Smooth muscle cell (in vitro differentiated cells): Measurements from ENCODE around the gene PSME4. TPM values are rescaled to one million over a fixed set of nuclear protein-coding genes. Genes with fewer than 3 reads are reported as not detected.
"Not testable (repeated sequence)": the region's sequence is repeated elsewhere in the genome, so short reads cannot be mapped to it uniquely, and the experiment has no call there.

Experiments
- DNase-seq: peaks from one replicate; lab custom pipeline; 2025; ENCODE audit not compliant: unreplicated experiment; lab: John Stamatoyannopoulos, UW
- H2AFZ ChIP-seq: fragments of 200-600 bp; sonication (generic); 2 replicates; pipeline ENCODE4 v1.6.0; 2016; ENCODE audit warnings: antibody characterized with exemption, low read depth, mild to moderate bottlenecking
- H3F3A ChIP-seq: fragments of 200-600 bp; sonication (generic); 2 replicates; pipeline ENCODE4 v1.6.0; 2017; ENCODE audit warnings: antibody characterized with exemption, low read depth
- H3K27ac ChIP-seq: fragments of 200-600 bp; sonication (generic); 2 replicates; pipeline ENCODE4 v1.5.1; 2016; ENCODE audit warnings: low read depth, mild to moderate bottlenecking
- H3K27me3 ChIP-seq: fragments of 200-600 bp; sonication (generic); 2 replicates; pipeline ENCODE4 v1.6.1; 2016; ENCODE audit warnings: low read depth, mild to moderate bottlenecking
- H3K36me3 ChIP-seq: fragments of 200-600 bp; sonication (generic); 2 replicates; pipeline ENCODE4 v1.5.1; 2016; ENCODE audit warnings: low read depth
- H3K4me1 ChIP-seq: fragments of 200-600 bp; sonication (generic); 2 replicates; pipeline ENCODE4 v1.5.1; 2016; ENCODE audit warnings: low read depth
- H3K4me2 ChIP-seq: fragments of 200-600 bp; sonication (generic); 2 replicates; pipeline ENCODE4 v1.6.0; 2016; ENCODE audit warnings: mild to moderate bottlenecking
- H3K4me3 ChIP-seq: fragments of 200-600 bp; sonication (generic); 2 replicates; pipeline ENCODE4 v1.5.1; 2016; ENCODE audit warnings: mild to moderate bottlenecking
- H3K79me2 ChIP-seq: fragments of 200-600 bp; sonication (generic); 2 replicates; pipeline ENCODE4 v1.6.0; 2016; ENCODE audit warnings: low read depth, mild to moderate bottlenecking
- H3K9ac ChIP-seq: fragments of 200-600 bp; sonication (generic); 2 replicates; pipeline ENCODE4 v1.6.0; 2016; ENCODE audit warnings: low read depth
- H3K9me3 ChIP-seq: fragments of 200-600 bp; sonication (generic); replicated peaks from 2 replicates; pipeline ENCODE4 v1.5.1; 2016; ENCODE audit warnings: low read depth
- H4K20me1 ChIP-seq: fragments of 200-600 bp; sonication (generic); 2 replicates; pipeline ENCODE4 v1.6.0; 2016; ENCODE audit warnings: low read depth
- WGBS: methylation state at CpG from one replicate; pipeline ENCODE4 v1.1.7; 2016; ENCODE audit warnings: low lambda C conversion rate; 5-methylcytosine and 5-hydroxymethylcytosine counted together
- polyA plus RNA-seq: library from polyadenylated mRNA; unstranded; fragments of >200 nt; fragmentation: Nextera tagmentation; extraction: Ambion mirVana; gene quantifications from 2 replicates; pipeline ENCODE4 v1.2.1, GENCODE V29; 2016
- total RNA-seq: library from RNA; depleted of rRNA; stranded (reverse); fragments of >200 nt; gene quantifications from 2 replicates; pipeline ENCODE4 v1.2.3, GENCODE V29; 2014
- TF ChIP-seq, protein P1 (sequence below): fragments of 200-600 bp; sonication (generic); IDR thresholded peaks from 2 replicates; pipeline ENCODE4 v1.5.1; 2017; ENCODE audit warnings: borderline replicate concordance, mild to moderate bottlenecking, antibody characterized with exemption; ENCODE audit not compliant: insufficient read depth, poor library complexity, severe bottlenecking

PSME4 gene
- total and polyA plus RNA-seq, 2 experiments from 2014 or later: 11.3 to 65.2 TPM

DNA sequence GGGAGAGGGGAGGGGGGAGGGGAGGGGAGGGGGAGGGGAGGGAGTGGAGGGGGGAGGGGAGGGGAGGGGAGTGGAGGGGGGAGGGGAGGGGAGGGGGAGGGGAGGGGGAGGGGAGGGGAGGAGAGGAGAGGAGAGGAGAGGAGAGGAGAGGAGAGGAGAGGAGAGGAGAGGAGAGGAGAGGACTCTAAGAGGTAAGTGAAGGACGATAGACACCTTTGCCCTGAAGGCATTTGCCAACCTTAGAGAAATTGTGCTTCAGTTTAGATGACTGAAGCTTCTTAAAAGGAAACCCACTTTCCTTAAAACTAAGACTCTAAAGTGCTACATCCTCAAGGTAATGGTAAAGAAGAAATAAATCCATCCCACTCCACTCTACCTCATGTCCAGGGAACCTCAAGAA, 130.2 kb downstream of the PSME4 start:
- Histone ChIP-seq H3K27ac (no peak overlapping the region), H3K79me2 (no peaks in the 10 kb centered on the region), H3K4me1 (no peaks in the 10 kb centered on the region), H3K4me3 (no peak overlapping the region), H3K36me3 (no peaks in the 10 kb centered on the region), H3K4me2 (no peak overlapping the region), H3K27me3 (no peaks in the 10 kb centered on the region), H2AFZ (no peak overlapping the region), H4K20me1 (no peaks in the 10 kb centered on the region), H3K9ac (no peak overlapping the region), H3F3A (no peaks in the 10 kb centered on the region), H3K9me3 (no peaks in the 10 kb centered on the region)
- TF ChIP-seq, protein P1, sequence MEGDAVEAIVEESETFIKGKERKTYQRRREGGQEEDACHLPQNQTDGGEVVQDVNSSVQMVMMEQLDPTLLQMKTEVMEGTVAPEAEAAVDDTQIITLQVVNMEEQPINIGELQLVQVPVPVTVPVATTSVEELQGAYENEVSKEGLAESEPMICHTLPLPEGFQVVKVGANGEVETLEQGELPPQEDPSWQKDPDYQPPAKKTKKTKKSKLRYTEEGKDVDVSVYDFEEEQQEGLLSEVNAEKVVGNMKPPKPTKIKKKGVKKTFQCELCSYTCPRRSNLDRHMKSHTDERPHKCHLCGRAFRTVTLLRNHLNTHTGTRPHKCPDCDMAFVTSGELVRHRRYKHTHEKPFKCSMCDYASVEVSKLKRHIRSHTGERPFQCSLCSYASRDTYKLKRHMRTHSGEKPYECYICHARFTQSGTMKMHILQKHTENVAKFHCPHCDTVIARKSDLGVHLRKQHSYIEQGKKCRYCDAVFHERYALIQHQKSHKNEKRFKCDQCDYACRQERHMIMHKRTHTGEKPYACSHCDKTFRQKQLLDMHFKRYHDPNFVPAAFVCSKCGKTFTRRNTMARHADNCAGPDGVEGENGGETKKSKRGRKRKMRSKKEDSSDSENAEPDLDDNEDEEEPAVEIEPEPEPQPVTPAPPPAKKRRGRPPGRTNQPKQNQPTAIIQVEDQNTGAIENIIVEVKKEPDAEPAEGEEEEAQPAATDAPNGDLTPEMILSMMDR: no peak
- no CpG with 5 or more reads among the region's 1 CpG for WGBS
- no peak for DNase-seq

DNA sequence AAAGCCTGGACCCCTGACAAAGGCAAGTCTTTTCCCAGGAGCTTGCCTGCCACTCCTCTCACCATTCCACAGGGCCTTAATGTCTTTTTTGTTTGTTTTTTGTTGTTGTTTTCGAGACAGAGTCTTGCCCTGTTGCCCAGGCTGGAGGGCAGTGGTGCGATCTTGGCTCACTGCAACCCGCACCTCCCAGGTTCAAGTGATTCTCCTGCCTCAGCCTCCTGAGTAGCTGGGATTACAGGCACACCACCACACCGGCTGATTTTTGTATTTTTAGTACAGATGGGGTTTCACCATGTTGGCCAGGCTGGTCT, 140.9 kb downstream of the PSME4 start:
- H4K20me1 ChIP-seq, H3K9ac ChIP-seq, H3F3A ChIP-seq, DNase-seq, H3K4me3 ChIP-seq, H3K79me2 ChIP-seq, H3K4me1 ChIP-seq, H3K4me2 ChIP-seq, H2AFZ ChIP-seq, H3K27me3 ChIP-seq, H3K9me3 ChIP-seq, H3K36me3 ChIP-seq, H3K27ac ChIP-seq: not testable (repeated sequence)
- WGBS: 95% methylated on average over 4 of the region's 4 CpGs

DNA sequence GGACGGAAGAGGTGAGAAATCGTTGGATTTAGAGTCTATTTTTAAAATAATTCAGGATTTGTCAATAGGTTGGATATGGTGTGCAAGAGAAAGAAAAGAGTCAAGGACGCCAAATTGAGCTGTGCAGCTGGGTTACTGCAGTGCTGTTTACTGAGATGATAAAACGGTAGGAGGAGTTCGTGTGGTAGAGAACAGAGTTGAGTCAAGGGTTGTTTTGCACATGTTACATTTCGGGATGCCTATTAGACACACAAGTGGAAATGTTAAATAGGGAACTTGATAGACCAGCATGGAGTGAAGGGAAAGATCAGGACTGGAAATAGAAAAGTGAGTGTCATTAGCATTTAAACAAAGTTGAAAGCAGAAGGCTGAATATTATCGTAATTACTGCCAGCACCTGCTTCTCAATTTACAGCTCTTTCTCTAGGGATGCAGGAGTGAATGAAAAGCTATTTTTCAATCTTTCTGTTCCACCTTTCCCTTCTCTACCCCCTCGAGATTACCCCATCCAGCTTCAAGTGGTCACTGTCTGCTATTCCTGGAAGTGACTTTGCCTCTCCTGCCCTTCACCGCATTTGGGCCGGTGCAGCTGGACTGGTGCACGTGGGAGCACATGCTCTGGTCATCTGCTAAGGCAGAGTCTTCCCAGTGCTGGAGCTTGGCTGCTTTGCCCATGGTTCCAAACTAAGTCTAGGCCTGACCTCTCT, 141.4 kb downstream of the PSME4 start:
- H4K20me1 ChIP-seq: no peaks in the 10 kb centered on the region
- H3K9ac ChIP-seq: no peak overlapping the region
- 91% methylated on average over 11 of the region's 11 CpGs for WGBS
- H3F3A ChIP-seq: no peaks in the 10 kb centered on the region
- TF ChIP-seq, protein P1: no peak
- no peak overlapping the region for H3K4me2 ChIP-seq
- no peaks in the 10 kb centered on the region for H3K4me1 ChIP-seq
- no peaks in the 10 kb centered on the region for H3K27me3 ChIP-seq
- no peak overlapping the region for H3K27ac ChIP-seq
- no peak overlapping the region for H2AFZ ChIP-seq
- H3K36me3 ChIP-seq: no peaks in the 10 kb centered on the region
- H3K9me3 ChIP-seq: no peaks in the 10 kb centered on the region
- no peaks in the 10 kb centered on the region for H3K79me2 ChIP-seq
- DNase-seq: no peak
- no peak overlapping the region for H3K4me3 ChIP-seq

DNA sequence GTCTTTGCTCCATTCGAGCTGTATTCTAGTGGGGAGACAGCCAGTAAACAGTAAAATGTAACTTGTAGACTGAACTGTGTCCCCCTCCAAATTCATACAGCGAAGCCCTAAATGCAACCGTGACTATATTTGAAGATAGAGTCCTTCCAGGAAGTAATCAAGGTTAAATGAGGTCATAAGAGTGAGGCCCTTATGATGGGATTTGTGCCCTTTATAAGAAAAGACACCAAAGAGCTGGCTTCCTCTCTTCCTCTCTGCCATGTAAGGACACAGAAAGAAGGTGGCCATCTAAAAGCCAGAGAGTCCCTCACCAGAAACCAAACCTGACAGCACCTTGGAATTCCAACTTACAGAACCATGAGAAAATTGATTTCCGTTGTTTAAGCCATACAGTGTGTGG, 142.5 kb downstream of the PSME4 start:
- Histone ChIP-seq H3K36me3 (no peaks in the 10 kb centered on the region), H4K20me1 (no peaks in the 10 kb centered on the region), H3K9me3 (no peaks in the 10 kb centered on the region), H3K4me1 (no peaks in the 10 kb centered on the region), H2AFZ (no peak overlapping the region), H3F3A (no peaks in the 10 kb centered on the region), H3K79me2 (no peaks in the 10 kb centered on the region), H3K27ac (no peak overlapping the region), H3K4me3 (no peak overlapping the region), H3K9ac (no peak overlapping the region), H3K27me3 (no peaks in the 10 kb centered on the region), H3K4me2 (no peak overlapping the region)
- DNase-seq: no peak
- 98% methylated on average over 4 of the region's 4 CpGs for WGBS
- TF ChIP-seq, protein P1: no peak
